K562 (cell line): Measurements from ENCODE around the gene PPP2R2D. TPM values are rescaled to one million over a fixed set of nuclear protein-coding genes. Genes with fewer than 3 reads are reported as not detected.
A peak's percentile ranks its signal among the peaks of the same experiment; 100 is the strongest.

ENCODE experiments used
- ATAC-seq: fragments of 200-7000 bp; cut with Tn5 transposase; 3 replicates; pipeline ENCODE4 v1.9.1; 2020; ENCODE audit warnings: moderate library complexity
- BruUV-seq: library from RNA; stranded (reverse); fragments of 400-500 nt; replicated peaks from 2 replicates; lab custom pipeline; 2021; lab: Mats Ljungman, UMichigan
- CTCF ChIA-PET: fragments of 300-600 bp; formaldehyde crosslinking; extraction: SDS; loops from one replicate; lab custom pipeline; 2021; ENCODE audit warnings: low intra/inter-chr PET ratio; lab: Yijun Ruan, JAX
- POLR2A ChIA-PET: fragments of 300-600, 350-650 bp; sonication (Branson Sonifier 250); formaldehyde crosslinking; extraction: SDS; loops from one replicate; lab custom pipeline; 2021; ENCODE audit warnings: antibody characterized with exemption, inconsistent platforms; lab: Yijun Ruan, JAX
- DNase-seq, 4 experiments: peaks; one replicate each; pipeline versions ENCODE4 v3.0.0 to v3.0.0-alpha.2; 2011 to 2018; ENCODE audit warnings: low spot score in 3 of 4, mixed read lengths in 3 of 4; ENCODE audit errors: extremely low read depth in 1 of 4
- FAIRE-seq: peaks from 2 replicates; lab custom pipeline; 2011; peaks lifted over from hg19 to GRCh38; lab: Jason Lieb, UNC
- H2AFZ ChIP-seq: 2 replicates; pipeline ENCODE4 v1.6.0; 2011; ENCODE audit warnings: low read depth, low read length, control low read depth, inconsistent platforms
- H3K27ac ChIP-seq: fragments of 200-600 bp; 3 replicates; pipeline ENCODE4 v1.8.0; 2011; ENCODE audit warnings: low read depth, mild to moderate bottlenecking, control low read depth, inconsistent platforms, low read length, moderate library complexity, mixed read lengths; ENCODE audit errors: extremely low read depth
- H3K27me3 ChIP-seq, 2 experiments: fragments of 300-600 bp in 1 of 2; 2 replicates in 1 of 2; 3 replicates in 1 of 2; pipeline versions ENCODE4 v1.6.0 to v1.8.0; 2011; ENCODE audit warnings: inconsistent platforms in 2 of 2, low read length in 2 of 2, mild to moderate bottlenecking in 1 of 2, mixed read lengths in 1 of 2, moderate library complexity in 1 of 2; ENCODE audit not compliant: control insufficient read depth in 2 of 2, insufficient read depth in 2 of 2
- H3K36me3 ChIP-seq: fragments of 300-600 bp; 3 replicates; pipeline ENCODE4 v1.8.0; 2011; ENCODE audit warnings: mild to moderate bottlenecking, low read length, inconsistent platforms; ENCODE audit not compliant: control insufficient read depth, insufficient read depth
- H3K4me1 ChIP-seq, 2 experiments: fragments of 200-600 bp in 1 of 2; replicated peaks in 1 of 2; 2 replicates in 1 of 2; 3 replicates in 1 of 2; pipeline versions ENCODE4 v1.5.1 to v1.8.0; 2011; ENCODE audit warnings: inconsistent platforms in 2 of 2, low read length in 2 of 2, mild to moderate bottlenecking in 1 of 2, mixed read lengths in 1 of 2, moderate library complexity in 1 of 2; ENCODE audit not compliant: control insufficient read depth in 2 of 2, insufficient read depth in 2 of 2
- H3K4me2 ChIP-seq: 2 replicates; pipeline ENCODE4 v1.6.1; 2011; ENCODE audit warnings: low read length, control low read depth, inconsistent platforms, mixed read lengths; ENCODE audit not compliant: insufficient read depth
- H3K4me3 ChIP-seq: fragments of 200-600 bp; sonication (generic), shearing (Covaris generic); 2 replicates; pipeline ENCODE4 v1.5.1; 2016; ENCODE audit warnings: control low read depth, inconsistent platforms
- H3K79me2 ChIP-seq: fragments of 200-600 bp; 3 replicates; pipeline ENCODE4 v1.8.0; 2011; ENCODE audit warnings: low read length, inconsistent platforms; ENCODE audit not compliant: control insufficient read depth, insufficient read depth
- H3K9ac ChIP-seq, 2 experiments: 2 replicates each; pipeline versions ENCODE4 v1.6.0 to v1.6.1; 2011; ENCODE audit warnings: low read depth in 2 of 2, low read length in 2 of 2, control low read depth in 1 of 2, inconsistent platforms in 1 of 2, mild to moderate bottlenecking in 1 of 2, mixed read lengths in 1 of 2; ENCODE audit not compliant: insufficient read depth in 1 of 2
- H3K9me1 ChIP-seq: one replicate; pipeline ENCODE4 v1.6.0; 2011; ENCODE audit warnings: inconsistent platforms, mild to moderate bottlenecking, low read length, moderate library complexity; ENCODE audit not compliant: control insufficient read depth, insufficient read depth
- H3K9me3 ChIP-seq: replicated peaks from 2 replicates; pipeline ENCODE4 v1.5.1; 2011; ENCODE audit warnings: low read depth, low read length, inconsistent platforms; ENCODE audit not compliant: control insufficient read depth, insufficient read depth
- H4K20me1 ChIP-seq: replicated peaks from 2 replicates; pipeline ENCODE4 v1.6.1; 2011; ENCODE audit warnings: low read length, inconsistent platforms, mixed read lengths; ENCODE audit not compliant: control insufficient read depth, insufficient read depth
- BRD9 ChIP-seq: fragments of 450-650 bp; IDR thresholded peaks from 2 replicates; pipeline ENCODE4 v1.6.1; 2018; ENCODE audit warnings: low read depth; ENCODE audit not compliant: partially characterized antibody
- CBX1 ChIP-seq: sonication (generic); IDR thresholded peaks from 2 replicates; pipeline ENCODE4 v1.6.1; 2016; ENCODE audit warnings: antibody characterized with exemption, low read depth, mild to moderate bottlenecking
- CHCHD3 ChIP-seq: fragments of 250-450 bp; sonication (Bioruptor Pico); IDR thresholded peaks from 2 replicates; pipeline ENCODE4 v2.1.2; 2022; ENCODE audit warnings: mild to moderate bottlenecking
- ELF4 ChIP-seq: fragments of 450-650 bp; formaldehyde crosslinking; IDR thresholded peaks from 2 replicates; pipeline ENCODE4 v1.4.0; 2022; ENCODE audit warnings: missing genetic modification characterization
- KLF13 ChIP-seq: fragments of 450-650 bp; IDR thresholded peaks from 2 replicates; pipeline ENCODE4 v1.6.1; 2016; ENCODE audit warnings: missing genetic modification characterization, low read depth, mild to moderate bottlenecking, missing compliant biosample characterization, moderate library complexity, borderline replicate concordance
- L3MBTL2 ChIP-seq: fragments of 450-650 bp; IDR thresholded peaks from 2 replicates; pipeline ENCODE4 v1.6.1; 2016; ENCODE audit warnings: mild to moderate bottlenecking, moderate library complexity
- LARP7 ChIP-seq: fragments of 450-650 bp; IDR thresholded peaks from 2 replicates; pipeline ENCODE4 v1.6.1; 2016
- NCOA4 ChIP-seq: fragments of 450-650 bp; IDR thresholded peaks from 2 replicates; pipeline ENCODE4 v1.6.1; 2018; ENCODE audit warnings: mild to moderate bottlenecking; ENCODE audit not compliant: partially characterized antibody
- RAD21 ChIP-seq, 2 experiments: fragments of 250-450 bp in 1 of 2; fragments of 450-650 bp in 1 of 2; sonication (Bioruptor Pico) in 1 of 2; formaldehyde crosslinking in 1 of 2; IDR thresholded peaks in 1 of 2; conservative IDR thresholded peaks in 1 of 2; 2 replicates each; pipeline versions ENCODE4 v1.4.0 to v1.8.0; 2020 to 2022; ENCODE audit warnings: mild to moderate bottlenecking in 2 of 2, moderate library complexity in 1 of 2
- ZC3H11A ChIP-seq: IDR thresholded peaks from 2 replicates; pipeline ENCODE4 v1.6.1; 2012; ENCODE audit warnings: low read depth, low read length, improper control_type of control experiment
- WGBS: fragments of 100-300 bp; shearing (Covaris generic); methylation state at CpG from one replicate; pipeline ENCODE4 v1.1.6; 2016; ENCODE audit warnings: low coverage, mixed read lengths; ENCODE audit not compliant: insufficient coverage; ENCODE audit errors: missing lambda C conversion rate; 5-methylcytosine and 5-hydroxymethylcytosine counted together
- in situ Hi-C: fragments of 300-500 bp; cut with MboI; formaldehyde crosslinking; loops from 4 replicates; pipeline ENCODE4 v1.15.0; 2018; ENCODE audit warnings: inconsistent platforms, mixed read lengths
- intact Hi-C: fragments of 100-400 bp; cut with micrococcal nuclease; formaldehyde crosslinking; loops from 2 replicates; pipeline ENCODE4 v1.14.2; 2022
- polyA plus RNA-seq, 8 experiments: library from polyadenylated mRNA; depleted of rRNA in 4 of 8; stranded (reverse) in 5 of 8; unstranded in 3 of 8; fragments of >200 nt; fragmentation: Nextera tagmentation in 2 of 8; fragmentation: Illumina TruSeq in 1 of 8; extraction: Ambion mirVana in 2 of 8; extraction: Trizol in 1 of 8; gene quantifications; 2 replicates each; pipeline versions ENCODE4 v1.2.1 to v1.2.3, GENCODE V29; 2011 to 2014; ENCODE audit warnings: inconsistent platforms in 1 of 8, missing spikeins in 1 of 8
- total RNA-seq, 7 experiments: library from RNA; depleted of rRNA in 6 of 7; stranded (reverse); fragments of >200 nt in 6 of 7; fragmentation: Illumina TruSeq in 2 of 7; extraction: Trizol in 2 of 7; gene quantifications; 2 replicates each; pipeline versions ENCODE4 v1.2.1 to v1.2.3, GENCODE V29; 2011 to 2021; ENCODE audit warnings: low replicate concordance in 1 of 7
- TF ChIP-seq, protein P1 (sequence below): fragments of 200-800 bp; sonication (Bioruptor generic); IDR thresholded peaks from 2 replicates; pipeline ENCODE4 v1.6.1; 2016; ENCODE audit warnings: missing genetic modification characterization, missing compliant biosample characterization

PPP2R2D gene
- total and polyA plus RNA-seq, 9 of the 15 experiments (the other 6 are each of a cell fraction or from before 2014, with no cell fraction given): 1.9 to 37.0 (median 26.8) TPM

- in situ Hi-C loops: no loop called here
- H3K9me1 ChIP-seq: peaks cover 4% of the 10 kb centered on the region
- FAIRE-seq: no peak
- TF ChIP-seq KLF13: no peak
- no peak for TF ChIP-seq CHCHD3 (CRISPR knock-in tag)
- TF ChIP-seq ZC3H11A: no peak
- no peak for TF ChIP-seq CBX1
- TF ChIP-seq, all 486 proteins: peak for 0
- Histone ChIP-seq H3K79me2 (peaks cover 97% of the 10 kb centered on the region), H3K4me2 (peak overlapping the region; percentile 18; the same call in 1 of the 2 replicates), H3K27ac (no peak overlapping the region), H3K4me3 (no peak overlapping the region), H2AFZ (no peak overlapping the region), H3K27me3 (no peaks in the 10 kb centered on the region), H3K9me3 (no peaks in the 10 kb centered on the region), H4K20me1 (peaks cover 43% of the 10 kb centered on the region), H3K4me1 (peaks cover 26 to 36% of the 10 kb centered on the region in 2 experiments; a peak in 4 of 5 replicates), H3K36me3 (peaks cover 60% of the 10 kb centered on the region), H3K9ac (peak overlapping the region in 1 of 2 experiments; percentile 35; a peak in 1 of 4 replicates)
- ChIA-PET CTCF (no interaction called here), POLR2A (no interaction called here)
- no TSS peak for BruUV-seq
- intact Hi-C loops: no loop called here
- ATAC-seq (no peak), DNase-seq (no peak)
- 85% methylated on average over 12 of the region's 13 CpGs for WGBS
These were observed 76.7 kb downstream of the PPP2R2D start for GRCh38 chr10:131977323-131978096.

- no peaks in the 10 kb centered on the region for H3K9me3 ChIP-seq
- H4K20me1 ChIP-seq: peaks cover 35% of the 10 kb centered on the region
- in situ Hi-C loops: no loop called here
- ChIA-PET POLR2A (no interaction called here), CTCF (no interaction called here)
- ATAC-seq: no peak
- H3K4me2 ChIP-seq: peak overlapping the region; percentile 81; the same call in 1 of the 2 replicates
- H3K36me3 ChIP-seq: peaks cover 52% of the 10 kb centered on the region
- no peak overlapping the region for H2AFZ ChIP-seq
- FAIRE-seq: no peak
- 58% methylated on average over 3 of the region's 3 CpGs for WGBS
- H3K9me1 ChIP-seq: peaks cover 4% of the 10 kb centered on the region
- BruUV-seq: no TSS peak
- no peak for DNase-seq
- no peak overlapping the region for H3K27ac ChIP-seq
- H3K4me1 ChIP-seq: peaks cover 30 to 37% of the 10 kb centered on the region in 2 experiments; a peak in 4 of 5 replicates
- peak overlapping the region in 1 of 2 experiments; percentile 62; a peak in 2 of 4 replicates for H3K9ac ChIP-seq
- no peaks in the 10 kb centered on the region for H3K27me3 ChIP-seq
- no peak for TF ChIP-seq BRD9
- no peak for TF ChIP-seq L3MBTL2
- no peak for TF ChIP-seq ELF4 (CRISPR knock-in tag)
- TF ChIP-seq NCOA4: no peak
- TF ChIP-seq, protein P1, sequence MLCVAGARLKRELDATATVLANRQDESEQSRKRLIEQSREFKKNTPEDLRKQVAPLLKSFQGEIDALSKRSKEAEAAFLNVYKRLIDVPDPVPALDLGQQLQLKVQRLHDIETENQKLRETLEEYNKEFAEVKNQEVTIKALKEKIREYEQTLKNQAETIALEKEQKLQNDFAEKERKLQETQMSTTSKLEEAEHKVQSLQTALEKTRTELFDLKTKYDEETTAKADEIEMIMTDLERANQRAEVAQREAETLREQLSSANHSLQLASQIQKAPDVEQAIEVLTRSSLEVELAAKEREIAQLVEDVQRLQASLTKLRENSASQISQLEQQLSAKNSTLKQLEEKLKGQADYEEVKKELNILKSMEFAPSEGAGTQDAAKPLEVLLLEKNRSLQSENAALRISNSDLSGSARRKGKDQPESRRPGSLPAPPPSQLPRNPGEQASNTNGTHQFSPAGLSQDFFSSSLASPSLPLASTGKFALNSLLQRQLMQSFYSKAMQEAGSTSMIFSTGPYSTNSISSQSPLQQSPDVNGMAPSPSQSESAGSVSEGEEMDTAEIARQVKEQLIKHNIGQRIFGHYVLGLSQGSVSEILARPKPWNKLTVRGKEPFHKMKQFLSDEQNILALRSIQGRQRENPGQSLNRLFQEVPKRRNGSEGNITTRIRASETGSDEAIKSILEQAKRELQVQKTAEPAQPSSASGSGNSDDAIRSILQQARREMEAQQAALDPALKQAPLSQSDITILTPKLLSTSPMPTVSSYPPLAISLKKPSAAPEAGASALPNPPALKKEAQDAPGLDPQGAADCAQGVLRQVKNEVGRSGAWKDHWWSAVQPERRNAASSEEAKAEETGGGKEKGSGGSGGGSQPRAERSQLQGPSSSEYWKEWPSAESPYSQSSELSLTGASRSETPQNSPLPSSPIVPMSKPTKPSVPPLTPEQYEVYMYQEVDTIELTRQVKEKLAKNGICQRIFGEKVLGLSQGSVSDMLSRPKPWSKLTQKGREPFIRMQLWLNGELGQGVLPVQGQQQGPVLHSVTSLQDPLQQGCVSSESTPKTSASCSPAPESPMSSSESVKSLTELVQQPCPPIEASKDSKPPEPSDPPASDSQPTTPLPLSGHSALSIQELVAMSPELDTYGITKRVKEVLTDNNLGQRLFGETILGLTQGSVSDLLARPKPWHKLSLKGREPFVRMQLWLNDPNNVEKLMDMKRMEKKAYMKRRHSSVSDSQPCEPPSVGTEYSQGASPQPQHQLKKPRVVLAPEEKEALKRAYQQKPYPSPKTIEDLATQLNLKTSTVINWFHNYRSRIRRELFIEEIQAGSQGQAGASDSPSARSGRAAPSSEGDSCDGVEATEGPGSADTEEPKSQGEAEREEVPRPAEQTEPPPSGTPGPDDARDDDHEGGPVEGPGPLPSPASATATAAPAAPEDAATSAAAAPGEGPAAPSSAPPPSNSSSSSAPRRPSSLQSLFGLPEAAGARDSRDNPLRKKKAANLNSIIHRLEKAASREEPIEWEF (CRISPR knock-in tag): no peak
- no peak for TF ChIP-seq LARP7
- no peak for TF ChIP-seq RAD21 (CRISPR knock-in tag; conservative IDR thresholded peaks at IDR 0.05 in 1 of 2, IDR thresholded peaks at IDR 0.05 in 1 of 2)
- TF ChIP-seq, all 486 proteins: peak for 0
- intact Hi-C loops: no loop called here
- no peak overlapping the region for H3K4me3 ChIP-seq
- H3K79me2 ChIP-seq: peaks cover 93% of the 10 kb centered on the region
These were observed 77.6 kb downstream of the PPP2R2D start for GRCh38 chr10:131978366-131978765.
